Upper lobe of left lung (tissue), 4 donors: ENCODE data around the gene KSR2.

Experiments used
- EP300 ChIP-seq, 4 donors: sonication (generic); formaldehyde crosslinking; IDR thresholded peaks; one replicate each; pipeline ENCODE4 v1.5.1; 2017; ENCODE audit warnings: antibody characterized with exemption in 4 of 4, control low read depth in 2 of 4
- POLR2A ChIP-seq, 4 donors: fragments of 450-650 bp; IDR thresholded peaks; one replicate each; pipeline ENCODE4 v1.5.1; 2016 to 2017; ENCODE audit warnings: antibody characterized with exemption in 4 of 4, mild to moderate bottlenecking in 2 of 4
- POLR2AphosphoS5 ChIP-seq, 2 donors: sonication (generic); formaldehyde crosslinking; IDR thresholded peaks; one replicate each; pipeline ENCODE4 v1.5.1; 2017; ENCODE audit warnings: antibody characterized with exemption in 2 of 2
- TF ChIP-seq, protein P1 (sequence below), 6 experiments: fragments of 450-650 bp in 4 of 6; fragments of 200-600 bp in 2 of 6; sonication (generic) in 2 of 6; IDR thresholded peaks; one replicate each; pipeline ENCODE4 v1.5.1; 2016 to 2019; ENCODE audit warnings: antibody characterized with exemption in 6 of 6

DNA sequence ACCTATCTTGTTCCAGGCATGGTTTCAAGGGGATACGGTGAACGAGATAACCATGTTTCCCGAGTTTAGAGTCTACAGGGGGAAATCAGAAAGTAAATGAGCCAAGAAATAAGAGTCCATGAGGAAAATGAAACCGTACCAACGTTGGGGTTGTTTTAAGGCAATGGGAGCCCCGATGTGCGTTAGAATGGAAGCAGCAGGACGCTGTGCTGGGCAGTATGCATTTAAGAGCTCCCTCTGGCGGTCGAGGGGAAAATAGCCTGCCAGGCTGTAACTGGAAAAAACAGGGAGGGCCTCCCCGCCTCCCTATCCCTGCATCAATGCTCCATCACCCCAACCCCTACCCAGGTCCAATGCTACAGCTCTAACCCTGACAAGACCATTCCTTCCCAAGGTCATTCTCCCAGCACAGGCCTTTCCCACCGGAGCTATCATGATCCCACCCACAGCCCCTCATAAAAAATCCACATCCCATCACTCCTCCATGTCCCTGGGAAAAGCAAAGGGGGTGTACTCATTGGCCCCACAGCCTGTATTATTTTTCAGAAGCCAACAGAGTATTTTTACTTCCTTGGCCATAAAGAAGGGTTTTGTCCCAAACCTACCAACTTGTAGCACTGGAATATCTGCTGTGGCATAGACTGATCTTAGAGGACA, 381.0 kb downstream of the KSR2 start:
- no peak for TF ChIP-seq POLR2AphosphoS5 (IDR thresholded peaks at IDR 0.05)
- TF ChIP-seq, protein P1, sequence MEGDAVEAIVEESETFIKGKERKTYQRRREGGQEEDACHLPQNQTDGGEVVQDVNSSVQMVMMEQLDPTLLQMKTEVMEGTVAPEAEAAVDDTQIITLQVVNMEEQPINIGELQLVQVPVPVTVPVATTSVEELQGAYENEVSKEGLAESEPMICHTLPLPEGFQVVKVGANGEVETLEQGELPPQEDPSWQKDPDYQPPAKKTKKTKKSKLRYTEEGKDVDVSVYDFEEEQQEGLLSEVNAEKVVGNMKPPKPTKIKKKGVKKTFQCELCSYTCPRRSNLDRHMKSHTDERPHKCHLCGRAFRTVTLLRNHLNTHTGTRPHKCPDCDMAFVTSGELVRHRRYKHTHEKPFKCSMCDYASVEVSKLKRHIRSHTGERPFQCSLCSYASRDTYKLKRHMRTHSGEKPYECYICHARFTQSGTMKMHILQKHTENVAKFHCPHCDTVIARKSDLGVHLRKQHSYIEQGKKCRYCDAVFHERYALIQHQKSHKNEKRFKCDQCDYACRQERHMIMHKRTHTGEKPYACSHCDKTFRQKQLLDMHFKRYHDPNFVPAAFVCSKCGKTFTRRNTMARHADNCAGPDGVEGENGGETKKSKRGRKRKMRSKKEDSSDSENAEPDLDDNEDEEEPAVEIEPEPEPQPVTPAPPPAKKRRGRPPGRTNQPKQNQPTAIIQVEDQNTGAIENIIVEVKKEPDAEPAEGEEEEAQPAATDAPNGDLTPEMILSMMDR (IDR thresholded peaks at IDR 0.05): peak; percentile 72 to 84 (median 82)
- no peak for TF ChIP-seq POLR2A (IDR thresholded peaks at IDR 0.05)
- TF ChIP-seq EP300 (IDR thresholded peaks at IDR 0.05): no peak
